PFSK-1 (cell line): Measurements from ENCODE around the gene EMX1.

Source experiments
- FOXP2 ChIP-seq: optimal IDR thresholded peaks from 2 replicates; pipeline ENCODE3; 2011; ENCODE audit warnings: borderline replicate concordance, control low read depth, inconsistent platforms; ENCODE audit not compliant: insufficient read depth; ENCODE audit errors: extremely low read length, extremely low read depth
- POLR2AphosphoS5 ChIP-seq: IDR thresholded peaks from 2 replicates; pipeline ENCODE4 v1.6.1; 2012; ENCODE audit warnings: low read depth, mild to moderate bottlenecking, control low read depth, low read length, moderate library complexity
- REST ChIP-seq, 2 experiments: IDR thresholded peaks; 2 replicates each; pipeline versions ENCODE4 v1.6.1 to v1.8.0; 2011 to 2012; ENCODE audit warnings: low read depth in 2 of 2, low read length in 2 of 2, control low read depth in 1 of 2, inconsistent platforms in 1 of 2, mild to moderate bottlenecking in 1 of 2, moderate library complexity in 1 of 2; ENCODE audit not compliant: insufficient read depth in 1 of 2
- SIN3A ChIP-seq: IDR thresholded peaks from 2 replicates; pipeline ENCODE4 v1.6.1; 2012; ENCODE audit warnings: mild to moderate bottlenecking, low read length, moderate library complexity, borderline replicate concordance; ENCODE audit not compliant: insufficient read depth
- TAF1 ChIP-seq: IDR thresholded peaks from 2 replicates; pipeline ENCODE4 v1.6.1; 2012; ENCODE audit warnings: low read length, control low read depth, borderline replicate concordance; ENCODE audit not compliant: insufficient read depth

Gene EMX1

GRCh38 chr2:72944804-72945449 lies 27.6 kb downstream of the EMX1 start:
- TF ChIP-seq SIN3A (no peak), REST (IDR thresholded peaks at IDR 0.05; ENCODE audit: insufficient read depth in 1 of 2, low read depth in 2 of 2, low read length in 2 of 2) (no peak), TAF1 (no peak), FOXP2 (no peak), POLR2AphosphoS5 (no peak)

GRCh38 chr2:72945450-72946019 lies 28.2 kb downstream of the EMX1 start:
- TF ChIP-seq POLR2AphosphoS5, result no peak
- no peak for TF ChIP-seq TAF1
- TF ChIP-seq SIN3A, result no peak
- no peak for TF ChIP-seq FOXP2
- TF ChIP-seq REST (IDR thresholded peaks at IDR 0.05; ENCODE audit: insufficient read depth in 1 of 2, low read depth in 2 of 2, low read length in 2 of 2), result no peak

- no peak for TF ChIP-seq REST (IDR thresholded peaks at IDR 0.05; ENCODE audit: insufficient read depth in 1 of 2, low read depth in 2 of 2, low read length in 2 of 2)
- no peak for TF ChIP-seq SIN3A
- no peak for TF ChIP-seq TAF1
- TF ChIP-seq FOXP2, result no peak
- TF ChIP-seq POLR2AphosphoS5, result no peak
Measured at GRCh38 chr2:72946466-72946865, 29.1 kb downstream of the EMX1 start.

- TF ChIP-seq SIN3A, result no peak
- TF ChIP-seq REST (IDR thresholded peaks at IDR 0.05; ENCODE audit: insufficient read depth in 1 of 2, low read depth in 2 of 2, low read length in 2 of 2), result no peak
- no peak for TF ChIP-seq FOXP2
- TF ChIP-seq POLR2AphosphoS5, result no peak
- no peak for TF ChIP-seq TAF1
Measured at GRCh38 chr2:72947952-72948830, 30.9 kb downstream of the EMX1 start.
